Naive B cell (primary cell): ENCODE data around the gene F12. TPM values are rescaled to one million over a fixed set of nuclear protein-coding genes. Genes with fewer than 3 reads are reported as not detected.

Experiments
- ATAC-seq, 2 donors: fragments of 150-1000 bp; cut with Tn5 transposase; 2 replicates each; pipeline ENCODE4 v1.10.0; 2021; ENCODE audit warnings: low read depth in 2 of 2, mild to moderate bottlenecking in 2 of 2, moderate library complexity in 2 of 2
- DNase-seq: peaks from one replicate; pipeline ENCODE4 v3.0.0; 2022
- H3K27ac Mint-ChIP-seq, 6 donors: one replicate each; pipeline ENCODE4 v1.8.0; 2020 to 2022; ENCODE audit warnings: mild to moderate bottlenecking in 6 of 6, mixed read lengths in 6 of 6, moderate library complexity in 5 of 6, inconsistent platforms in 2 of 6
- H3K27me3 Mint-ChIP-seq, 3 donors: one replicate each; pipeline ENCODE4 v1.8.0; 2021 to 2022; ENCODE audit warnings: mixed read lengths in 3 of 3, mild to moderate bottlenecking in 1 of 3
- H3K36me3 Mint-ChIP-seq, 2 donors: one replicate each; pipeline ENCODE4 v1.8.0; 2020 to 2022; ENCODE audit warnings: mixed read lengths in 2 of 2, inconsistent platforms in 1 of 2, mild to moderate bottlenecking in 1 of 2
- H3K4me1 Mint-ChIP-seq, 3 donors: one replicate each; pipeline ENCODE4 v1.8.0; 2020 to 2022; ENCODE audit warnings: mixed read lengths in 3 of 3, inconsistent platforms in 1 of 3, mild to moderate bottlenecking in 1 of 3, moderate library complexity in 1 of 3
- H3K4me3 Mint-ChIP-seq, 8 donors: one replicate each; pipeline ENCODE4 v1.8.0; 2020 to 2022; ENCODE audit warnings: mild to moderate bottlenecking in 8 of 8, mixed read lengths in 8 of 8, moderate library complexity in 8 of 8, inconsistent platforms in 2 of 8
- H3K9me3 Mint-ChIP-seq, 7 donors: one replicate each; pipeline ENCODE4 v1.8.0; 2020 to 2022; ENCODE audit warnings: mixed read lengths in 7 of 7, mild to moderate bottlenecking in 5 of 7, inconsistent platforms in 2 of 7, moderate library complexity in 1 of 7
- polyA plus RNA-seq, 6 donors: library from polyadenylated mRNA; unstranded; fragments of 300-500 nt; fragmentation: Illumina TruSeq; gene quantifications; one replicate each; pipeline ENCODE4 v1.2.3, GENCODE V29; 2021; ENCODE audit warnings: low read depth in 6 of 6

Gene F12
- polyA plus RNA-seq: 1 to 10 TPM in 1 of 6 donors, under 1 TPM in 2, not detected in 3; 0.56 to 1.4 (median 0.57) TPM

DNA sequence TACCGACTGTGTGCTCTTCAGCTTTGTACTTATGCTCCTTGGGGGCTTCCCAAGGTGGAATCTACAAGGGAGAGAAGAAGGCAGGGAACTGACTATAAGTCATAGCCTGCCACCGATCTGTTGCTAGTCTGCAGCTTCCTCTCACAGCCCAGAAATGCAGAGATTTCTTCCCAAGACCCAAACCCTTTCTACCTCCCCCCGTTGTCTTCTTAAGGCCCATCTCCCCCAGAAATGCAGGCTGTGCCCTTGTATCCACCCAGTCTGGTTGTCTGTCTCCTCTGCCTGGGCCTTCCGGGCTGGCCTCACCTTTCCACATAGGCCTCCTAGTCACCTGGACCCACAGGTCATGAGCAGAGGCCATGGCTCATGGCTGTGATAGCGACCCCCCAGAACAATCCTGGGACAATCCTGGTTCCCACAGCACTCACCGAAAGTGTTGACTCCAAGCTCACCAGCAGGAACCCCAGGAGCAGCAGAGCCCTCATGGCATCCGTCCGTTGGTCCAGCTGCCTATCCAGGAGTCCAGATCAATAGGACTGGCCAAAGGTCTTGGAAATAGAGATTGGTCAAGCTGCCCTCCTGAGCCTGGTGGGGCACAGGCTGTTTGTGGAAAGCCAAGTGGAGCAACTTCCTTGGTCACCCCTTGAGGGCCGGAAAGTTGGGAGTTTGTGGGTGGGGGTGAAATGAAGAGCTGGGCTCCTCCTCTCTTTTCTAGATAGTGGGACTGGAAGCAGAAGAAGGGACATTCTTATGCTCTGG is at the start of gene F12:
F12 (minus strand) TSS at position 522 of the 759 bp plus-strand sequence; CDS start at position 485, 37 bp downstream.
- H3K36me3 Mint-ChIP-seq: no peaks in the 10 kb centered on the region
- peaks cover 18 to 31% (median 25%) of the 10 kb centered on the region in 3 donors for H3K4me1 Mint-ChIP-seq
- peak within 1 kb of the TSS in 1 of 8 donors; percentile 63 for H3K4me3 Mint-ChIP-seq
- H3K27ac Mint-ChIP-seq: peak within 1 kb of the TSS in 2 of 6 donors; percentile 20 to 24
- H3K9me3 Mint-ChIP-seq: no peaks in the 10 kb centered on the region
- no peak for DNase-seq
- no peaks in the 10 kb centered on the region for H3K27me3 Mint-ChIP-seq
- ATAC-seq: no peak

GRCh38 chr5:177458912-177459350 is 49.6 kb upstream of the F12 start:
- peaks cover 0 to 1% (median 0%) of the 10 kb centered on the region in 7 donors for H3K9me3 Mint-ChIP-seq
- DNase-seq (no peak), ATAC-seq (no peak)
- H3K4me3 Mint-ChIP-seq: no peak overlapping the region
- H3K27ac Mint-ChIP-seq: no peak overlapping the region
- peaks cover 4 to 7% (median 5%) of the 10 kb centered on the region in 3 donors for H3K27me3 Mint-ChIP-seq
- H3K4me1 Mint-ChIP-seq: peaks cover 7 to 13% (median 10%) of the 10 kb centered on the region in 3 donors
- no peaks in the 10 kb centered on the region for H3K36me3 Mint-ChIP-seq

DNA sequence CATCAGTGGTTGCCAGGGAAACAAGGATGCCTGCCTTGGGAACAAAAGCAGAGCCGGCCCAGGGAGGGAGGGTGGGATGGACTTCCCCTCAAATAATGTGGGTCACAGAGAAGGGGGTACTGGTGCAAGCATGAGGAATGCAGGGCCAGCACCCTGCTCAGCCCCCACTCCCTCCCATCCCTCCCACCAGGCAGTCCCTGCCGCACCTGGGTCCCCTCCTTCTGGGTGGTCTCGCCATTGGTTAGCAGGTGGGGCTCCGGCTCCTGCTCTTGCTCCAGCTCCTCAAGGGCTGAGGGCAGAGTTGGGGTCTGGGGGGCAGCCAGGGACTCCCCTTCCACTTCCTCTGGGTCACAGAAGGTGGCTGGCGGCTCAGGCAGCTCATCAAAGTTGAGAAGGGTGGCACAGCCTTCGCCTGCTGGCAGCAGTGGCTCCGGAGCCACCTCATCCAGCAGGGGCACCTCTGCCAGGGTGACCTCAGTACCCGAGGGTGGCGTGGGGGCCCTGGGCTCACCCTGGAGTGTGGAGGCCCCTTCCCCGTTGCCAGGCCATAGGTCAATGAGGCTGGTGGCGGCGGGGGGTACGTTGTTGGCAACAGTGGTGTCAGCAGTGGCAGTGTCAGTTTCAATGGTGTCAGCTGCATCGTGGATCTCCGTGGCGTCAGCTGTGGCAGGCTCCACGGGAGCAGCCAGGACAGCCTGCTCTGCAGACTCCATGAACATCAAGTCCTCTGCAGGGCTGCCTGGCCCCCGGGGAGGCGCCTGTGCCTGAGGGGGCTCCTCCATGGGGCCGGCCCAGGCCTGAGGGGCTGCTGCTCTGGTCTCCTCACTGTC is 48.7 kb upstream of the F12 start:
- Mint-ChIP-seq H3K9me3 (peaks cover 0 to 1% (median 0%) of the 10 kb centered on the region in 7 donors), H3K27ac (peak overlapping the region in 1 of 6 donors; percentile 98), H3K36me3 (no peaks in the 10 kb centered on the region), H3K4me3 (peak overlapping the region in 3 of 8 donors; percentile 41 to 84 (median 44)), H3K27me3 (peaks cover 4 to 7% (median 5%) of the 10 kb centered on the region in 3 donors), H3K4me1 (peaks cover 15 to 22% (median 19%) of the 10 kb centered on the region in 3 donors)
- ATAC-seq: no peak
- no peak for DNase-seq

DNA sequence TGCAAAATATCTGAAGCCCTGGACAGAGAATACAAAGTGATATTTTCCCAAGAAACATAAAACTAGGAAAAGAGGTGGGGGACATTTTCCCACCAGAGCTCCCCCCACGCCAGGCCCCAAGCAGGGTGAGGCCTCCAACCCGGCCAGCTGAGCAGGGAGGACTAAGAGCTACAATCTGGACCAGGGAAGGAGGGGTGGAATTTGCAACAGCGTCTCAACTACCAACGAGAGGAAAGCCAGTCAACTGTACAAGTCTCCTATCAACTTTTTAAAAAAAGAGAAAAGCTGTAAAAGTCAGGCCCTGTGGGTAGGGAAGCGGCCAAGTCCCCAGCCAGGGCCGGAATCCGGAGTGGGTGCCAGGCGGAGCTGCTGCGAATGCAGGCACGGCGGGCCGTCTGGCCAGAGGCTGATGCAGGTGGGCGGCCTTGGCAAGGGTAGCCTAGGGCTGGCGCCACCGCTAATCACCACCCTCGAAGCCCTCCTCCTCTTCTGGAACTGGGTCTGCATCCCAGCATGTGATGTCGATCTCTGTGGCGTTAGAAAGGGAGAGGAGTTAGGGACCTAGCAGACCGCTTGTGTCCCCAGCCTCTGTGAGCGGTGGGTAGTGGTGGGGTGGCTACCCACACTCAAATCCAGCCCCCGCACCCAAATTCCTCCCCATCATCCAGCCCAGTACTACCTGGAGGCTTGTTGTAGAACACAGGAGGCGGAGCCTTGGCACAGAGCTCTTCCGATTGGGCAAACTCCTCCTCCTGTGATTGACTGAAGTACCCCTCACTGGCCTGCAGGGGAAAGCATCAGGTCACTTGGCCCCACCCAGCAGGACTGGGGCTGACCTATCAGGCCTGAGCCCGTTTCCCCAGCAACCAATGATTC is 47.9 kb upstream of the F12 start:
- peak; percentile 68 for DNase-seq
- peak overlapping the region in 6 of 8 donors; percentile 18 to 84 (median 44) for H3K4me3 Mint-ChIP-seq
- H3K36me3 Mint-ChIP-seq: no peaks in the 10 kb centered on the region
- H3K27me3 Mint-ChIP-seq: peaks cover 4 to 7% (median 5%) of the 10 kb centered on the region in 3 donors
- peaks cover 14 to 26% (median 17%) of the 10 kb centered on the region in 3 donors for H3K4me1 Mint-ChIP-seq
- peak overlapping the region in 4 of 6 donors; percentile 59 to 98 (median 82) for H3K27ac Mint-ChIP-seq
- H3K9me3 Mint-ChIP-seq: peaks cover 0 to 1% (median 0%) of the 10 kb centered on the region in 7 donors
- peak; percentile 2 to 4 for ATAC-seq

- Mint-ChIP-seq H3K36me3 (no peaks in the 10 kb centered on the region), H3K27me3 (peaks cover 4% of the 10 kb centered on the region in 3 donors), H3K9me3 (peaks cover 0 to 1% (median 0%) of the 10 kb centered on the region in 7 donors), H3K27ac (peak overlapping the region in 5 of 6 donors; percentile 98 to 100 (median 99)), H3K4me1 (peaks cover 14 to 29% (median 21%) of the 10 kb centered on the region in 3 donors), H3K4me3 (peak overlapping the region; percentile 84 to 98 (median 93))
- DNase-seq (no peak), ATAC-seq (no peak)
These were observed 47.2 kb upstream of the F12 start for GRCh38 chr5:177456591-177456964.

- peak; percentile 25 to 26 for ATAC-seq
- DNase-seq: peak; percentile 83
- Mint-ChIP-seq H3K36me3 (no peaks in the 10 kb centered on the region), H3K4me3 (peak overlapping the region; percentile 84 to 98 (median 93)), H3K4me1 (peaks cover 14 to 25% (median 23%) of the 10 kb centered on the region in 3 donors), H3K27me3 (peaks cover 0 to 4% (median 0%) of the 10 kb centered on the region in 3 donors), H3K27ac (peak overlapping the region; percentile 98 to 100 (median 99)), H3K9me3 (peaks cover 0 to 1% (median 0%) of the 10 kb centered on the region in 7 donors)
These were observed 46.6 kb upstream of the F12 start for GRCh38 chr5:177455661-177456590.

DNA sequence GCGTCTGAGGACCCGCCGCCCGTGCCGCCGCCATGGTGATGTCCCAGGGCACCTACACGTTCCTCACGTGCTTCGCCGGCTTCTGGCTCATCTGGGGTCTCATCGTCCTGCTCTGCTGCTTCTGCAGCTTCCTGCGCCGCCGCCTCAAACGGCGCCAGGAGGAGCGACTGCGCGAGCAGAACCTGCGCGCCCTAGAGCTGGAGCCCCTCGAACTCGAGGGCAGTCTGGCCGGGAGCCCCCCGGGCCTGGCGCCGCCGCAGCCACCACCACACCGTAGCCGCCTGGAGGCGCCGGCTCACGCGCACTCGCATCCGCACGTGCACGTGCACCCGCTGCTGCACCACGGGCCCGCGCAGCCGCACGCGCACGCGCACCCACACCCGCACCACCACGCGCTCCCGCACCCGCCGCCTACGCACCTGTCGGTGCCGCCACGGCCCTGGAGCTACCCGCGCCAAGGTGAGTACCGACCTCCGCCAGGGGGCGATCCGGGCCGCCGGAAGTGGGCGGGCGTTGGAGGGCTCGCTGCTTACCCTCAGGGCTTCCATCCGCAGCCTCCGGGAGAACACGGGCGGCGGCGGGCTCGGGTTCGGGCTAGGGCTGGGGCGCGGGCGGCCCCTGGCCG is 45.8 kb upstream of the F12 start:
- H3K4me3 Mint-ChIP-seq: peak overlapping the region; percentile 84 to 98 (median 93)
- DNase-seq: peak; percentile 96
- H3K4me1 Mint-ChIP-seq: peaks cover 21 to 26% (median 25%) of the 10 kb centered on the region in 3 donors
- H3K27me3 Mint-ChIP-seq: peaks cover 0 to 4% (median 0%) of the 10 kb centered on the region in 3 donors
- H3K9me3 Mint-ChIP-seq: peaks cover 0 to 1% (median 0%) of the 10 kb centered on the region in 7 donors
- H3K27ac Mint-ChIP-seq: peak overlapping the region; percentile 93 to 100 (median 99)
- ATAC-seq: peak; percentile 51
- no peaks in the 10 kb centered on the region for H3K36me3 Mint-ChIP-seq

- H3K27me3 Mint-ChIP-seq: peaks cover 0 to 4% (median 0%) of the 10 kb centered on the region in 3 donors
- H3K9me3 Mint-ChIP-seq: peaks cover 0 to 1% (median 0%) of the 10 kb centered on the region in 7 donors
- peak overlapping the region; percentile 98 to 100 (median 100) for H3K27ac Mint-ChIP-seq
- DNase-seq (peak; percentile 96), ATAC-seq (peak; percentile 47 to 52)
- no peaks in the 10 kb centered on the region for H3K36me3 Mint-ChIP-seq
- H3K4me1 Mint-ChIP-seq: peaks cover 21 to 26% (median 25%) of the 10 kb centered on the region in 3 donors
- peak overlapping the region; percentile 84 to 99 (median 96) for H3K4me3 Mint-ChIP-seq
These were observed 45.2 kb upstream of the F12 start for GRCh38 chr5:177454397-177455035.

DNA sequence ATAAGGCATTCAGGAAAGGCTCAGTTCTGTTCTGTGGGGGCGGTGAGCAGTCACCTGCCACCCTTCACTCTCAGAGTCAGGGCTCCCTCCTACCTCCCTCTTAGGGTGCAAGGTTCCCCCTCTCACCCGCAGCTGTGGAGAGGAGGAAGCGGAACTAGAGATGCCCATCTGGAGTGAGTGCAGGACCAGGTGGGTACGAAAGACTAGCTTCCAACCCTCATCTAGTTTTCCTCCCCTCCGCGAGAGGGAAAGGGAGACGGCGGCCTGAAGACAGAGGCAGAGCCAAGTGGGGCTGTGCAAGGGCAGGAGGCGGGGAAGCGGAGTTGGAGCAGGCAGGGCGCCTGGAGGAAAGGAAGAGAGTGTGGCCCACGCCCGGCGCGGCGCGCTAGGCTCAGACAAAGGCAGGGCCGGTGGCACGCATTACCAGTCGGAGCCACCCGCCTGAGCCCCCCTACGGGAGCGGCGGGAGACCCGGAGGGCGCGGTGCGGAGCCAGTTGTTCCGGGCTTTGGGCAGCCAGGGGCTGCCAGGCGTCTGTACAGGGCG is 44.6 kb upstream of the F12 start:
- H3K27ac Mint-ChIP-seq: peak overlapping the region; percentile 98 to 100 (median 100)
- peak; percentile 34 to 35 for ATAC-seq
- peaks cover 0 to 4% (median 0%) of the 10 kb centered on the region in 3 donors for H3K27me3 Mint-ChIP-seq
- peak; percentile 82 for DNase-seq
- peaks cover 21 to 29% (median 25%) of the 10 kb centered on the region in 3 donors for H3K4me1 Mint-ChIP-seq
- H3K4me3 Mint-ChIP-seq: peak overlapping the region; percentile 84 to 99 (median 96)
- H3K9me3 Mint-ChIP-seq: peaks cover 0 to 1% (median 0%) of the 10 kb centered on the region in 7 donors
- no peaks in the 10 kb centered on the region for H3K36me3 Mint-ChIP-seq

GRCh38 chr5:177452688-177453638 is 43.6 kb upstream of the F12 start:
- Mint-ChIP-seq H3K36me3 (no peaks in the 10 kb centered on the region), H3K4me3 (peak overlapping the region in 7 of 8 donors; percentile 7 to 96 (median 84)), H3K27ac (peak overlapping the region; percentile 61 to 100 (median 99)), H3K9me3 (peaks cover 0 to 1% (median 0%) of the 10 kb centered on the region in 7 donors), H3K4me1 (peaks cover 30 to 38% (median 33%) of the 10 kb centered on the region in 3 donors), H3K27me3 (peaks cover 0 to 4% (median 0%) of the 10 kb centered on the region in 3 donors)
- DNase-seq (no peak), ATAC-seq (no peak)
